Measurements from ENCODE around the gene VPS51. TPM values are rescaled to one million over a fixed set of nuclear protein-coding genes. Genes with fewer than 3 reads are reported as not detected.

Gene VPS51
- total and polyA plus RNA-seq, 2 of the 13 experiments (the other 11 are each of a cell fraction or from before 2014, with no cell fraction given), result 76.3 to 90.6 TPM

DNA sequence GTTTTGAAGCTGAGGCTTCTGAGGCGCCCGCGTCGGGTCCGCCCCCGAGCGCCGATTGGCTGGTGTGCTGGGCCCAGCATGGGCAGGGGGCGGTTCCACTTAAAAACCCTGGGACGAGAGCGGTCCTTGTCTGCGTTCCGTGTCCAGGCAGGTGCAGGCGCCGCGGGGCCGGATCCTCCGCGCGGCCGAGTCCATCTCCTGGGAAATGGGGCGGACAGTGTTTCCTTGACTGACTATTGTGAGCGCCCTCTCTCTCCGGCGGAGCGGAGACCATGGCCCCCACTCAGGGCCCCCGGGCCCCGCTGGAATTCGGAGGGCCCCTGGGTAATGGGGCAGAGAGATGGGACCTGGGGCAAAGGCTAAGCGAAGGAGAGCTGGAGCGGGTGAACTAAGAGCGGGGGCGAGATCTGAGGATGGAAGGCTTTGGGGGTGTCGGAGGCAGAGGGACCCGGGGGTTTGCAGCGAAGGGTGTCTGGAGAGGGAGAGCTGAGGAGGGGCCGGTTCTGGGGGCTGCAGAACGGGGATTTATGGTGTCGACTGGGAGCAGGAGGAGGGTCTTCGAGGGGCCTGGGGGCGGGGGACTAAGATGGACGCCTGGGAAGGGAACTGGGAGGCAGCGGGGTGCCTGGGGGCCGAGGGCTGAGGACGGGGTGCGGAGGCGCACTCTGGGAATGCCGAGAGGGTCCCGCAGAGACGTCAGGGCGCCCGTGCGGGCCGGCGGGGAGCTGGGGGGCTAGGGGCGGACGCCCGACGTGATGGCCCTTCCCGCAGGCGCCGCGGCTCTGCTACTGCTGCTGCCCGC is 15.9 kb downstream of the VPS51 start, which contains the start of gene TM7SF2 (continued):
- TF ChIP-seq, protein P1, sequence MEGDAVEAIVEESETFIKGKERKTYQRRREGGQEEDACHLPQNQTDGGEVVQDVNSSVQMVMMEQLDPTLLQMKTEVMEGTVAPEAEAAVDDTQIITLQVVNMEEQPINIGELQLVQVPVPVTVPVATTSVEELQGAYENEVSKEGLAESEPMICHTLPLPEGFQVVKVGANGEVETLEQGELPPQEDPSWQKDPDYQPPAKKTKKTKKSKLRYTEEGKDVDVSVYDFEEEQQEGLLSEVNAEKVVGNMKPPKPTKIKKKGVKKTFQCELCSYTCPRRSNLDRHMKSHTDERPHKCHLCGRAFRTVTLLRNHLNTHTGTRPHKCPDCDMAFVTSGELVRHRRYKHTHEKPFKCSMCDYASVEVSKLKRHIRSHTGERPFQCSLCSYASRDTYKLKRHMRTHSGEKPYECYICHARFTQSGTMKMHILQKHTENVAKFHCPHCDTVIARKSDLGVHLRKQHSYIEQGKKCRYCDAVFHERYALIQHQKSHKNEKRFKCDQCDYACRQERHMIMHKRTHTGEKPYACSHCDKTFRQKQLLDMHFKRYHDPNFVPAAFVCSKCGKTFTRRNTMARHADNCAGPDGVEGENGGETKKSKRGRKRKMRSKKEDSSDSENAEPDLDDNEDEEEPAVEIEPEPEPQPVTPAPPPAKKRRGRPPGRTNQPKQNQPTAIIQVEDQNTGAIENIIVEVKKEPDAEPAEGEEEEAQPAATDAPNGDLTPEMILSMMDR (CRISPR knock-in tag; IDR thresholded peaks at IDR 0.05), result peak; percentile 11; the same call in 1 of the 2 replicates
- no peak for TF ChIP-seq ZKSCAN1 (IDR thresholded peaks at IDR 0.05; ENCODE audit: low read length)
- no peak for TF ChIP-seq ZNF232 (CRISPR knock-in tag; IDR thresholded peaks at IDR 0.05; ENCODE audit: borderline replicate concordance)
- 0 out of 2 replicates have a peak, but pooled peaks have one; percentile 70 for TF ChIP-seq ZSCAN29 (CRISPR knock-in tag; conservative IDR thresholded peaks at IDR 0.05)
- TF ChIP-seq ZNF224 (CRISPR knock-in tag; IDR thresholded peaks at IDR 0.05), result 0 out of 2 replicates have a peak, but pooled peaks have one; percentile 6
- TF ChIP-seq, protein P2, sequence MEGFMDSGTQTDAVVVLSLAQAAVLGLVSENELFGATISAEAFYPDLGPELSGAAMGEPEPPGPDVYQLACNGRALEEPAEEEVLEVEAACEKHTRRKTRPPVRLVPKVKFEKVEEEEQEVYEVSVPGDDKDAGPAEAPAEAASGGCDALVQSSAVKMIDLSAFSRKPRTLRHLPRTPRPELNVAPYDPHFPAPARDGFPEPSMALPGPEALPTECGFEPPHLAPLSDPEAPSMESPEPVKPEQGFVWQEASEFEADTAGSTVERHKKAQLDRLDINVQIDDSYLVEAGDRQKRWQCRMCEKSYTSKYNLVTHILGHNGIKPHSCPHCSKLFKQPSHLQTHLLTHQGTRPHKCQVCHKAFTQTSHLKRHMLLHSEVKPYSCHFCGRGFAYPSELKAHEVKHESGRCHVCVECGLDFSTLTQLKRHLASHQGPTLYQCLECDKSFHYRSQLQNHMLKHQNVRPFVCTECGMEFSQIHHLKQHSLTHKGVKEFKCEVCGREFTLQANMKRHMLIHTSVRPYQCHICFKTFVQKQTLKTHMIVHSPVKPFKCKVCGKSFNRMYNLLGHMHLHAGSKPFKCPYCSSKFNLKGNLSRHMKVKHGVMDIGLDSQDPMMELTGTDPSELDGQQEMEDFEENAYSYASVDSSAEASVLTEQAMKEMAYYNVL (CRISPR knock-in tag; IDR thresholded peaks at IDR 0.05; ENCODE audit: borderline replicate concordance), result 0 out of 2 replicates have a peak, but pooled peaks have one; percentile 33
- TF ChIP-seq, protein P3, sequence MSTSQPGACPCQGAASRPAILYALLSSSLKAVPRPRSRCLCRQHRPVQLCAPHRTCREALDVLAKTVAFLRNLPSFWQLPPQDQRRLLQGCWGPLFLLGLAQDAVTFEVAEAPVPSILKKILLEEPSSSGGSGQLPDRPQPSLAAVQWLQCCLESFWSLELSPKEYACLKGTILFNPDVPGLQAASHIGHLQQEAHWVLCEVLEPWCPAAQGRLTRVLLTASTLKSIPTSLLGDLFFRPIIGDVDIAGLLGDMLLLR (CRISPR knock-in tag; IDR thresholded peaks at IDR 0.05), result no peak
- TF ChIP-seq ZNF7 (CRISPR knock-in tag; IDR thresholded peaks at IDR 0.05), result 0 out of 2 replicates have a peak, but pooled peaks have one; percentile 5
- TF ChIP-seq SIX4 (CRISPR knock-in tag; IDR thresholded peaks at IDR 0.05), result no peak
- TF ChIP-seq, protein P4, sequence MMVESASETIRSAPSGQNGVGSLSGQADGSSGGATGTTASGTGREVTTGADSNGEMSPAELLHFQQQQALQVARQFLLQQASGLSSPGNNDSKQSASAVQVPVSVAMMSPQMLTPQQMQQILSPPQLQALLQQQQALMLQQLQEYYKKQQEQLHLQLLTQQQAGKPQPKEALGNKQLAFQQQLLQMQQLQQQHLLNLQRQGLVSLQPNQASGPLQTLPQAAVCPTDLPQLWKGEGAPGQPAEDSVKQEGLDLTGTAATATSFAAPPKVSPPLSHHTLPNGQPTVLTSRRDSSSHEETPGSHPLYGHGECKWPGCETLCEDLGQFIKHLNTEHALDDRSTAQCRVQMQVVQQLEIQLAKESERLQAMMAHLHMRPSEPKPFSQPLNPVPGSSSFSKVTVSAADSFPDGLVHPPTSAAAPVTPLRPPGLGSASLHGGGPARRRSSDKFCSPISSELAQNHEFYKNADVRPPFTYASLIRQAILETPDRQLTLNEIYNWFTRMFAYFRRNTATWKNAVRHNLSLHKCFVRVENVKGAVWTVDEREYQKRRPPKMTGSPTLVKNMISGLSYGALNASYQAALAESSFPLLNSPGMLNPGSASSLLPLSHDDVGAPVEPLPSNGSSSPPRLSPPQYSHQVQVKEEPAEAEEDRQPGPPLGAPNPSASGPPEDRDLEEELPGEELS (CRISPR knock-in tag; IDR thresholded peaks at IDR 0.05), result peak; percentile 46
- TF ChIP-seq ZNF510 (CRISPR knock-in tag; IDR thresholded peaks at IDR 0.05; ENCODE audit: low read depth), result peak; percentile 64; the same call in 1 of the 2 replicates
- TF ChIP-seq, protein P5, sequence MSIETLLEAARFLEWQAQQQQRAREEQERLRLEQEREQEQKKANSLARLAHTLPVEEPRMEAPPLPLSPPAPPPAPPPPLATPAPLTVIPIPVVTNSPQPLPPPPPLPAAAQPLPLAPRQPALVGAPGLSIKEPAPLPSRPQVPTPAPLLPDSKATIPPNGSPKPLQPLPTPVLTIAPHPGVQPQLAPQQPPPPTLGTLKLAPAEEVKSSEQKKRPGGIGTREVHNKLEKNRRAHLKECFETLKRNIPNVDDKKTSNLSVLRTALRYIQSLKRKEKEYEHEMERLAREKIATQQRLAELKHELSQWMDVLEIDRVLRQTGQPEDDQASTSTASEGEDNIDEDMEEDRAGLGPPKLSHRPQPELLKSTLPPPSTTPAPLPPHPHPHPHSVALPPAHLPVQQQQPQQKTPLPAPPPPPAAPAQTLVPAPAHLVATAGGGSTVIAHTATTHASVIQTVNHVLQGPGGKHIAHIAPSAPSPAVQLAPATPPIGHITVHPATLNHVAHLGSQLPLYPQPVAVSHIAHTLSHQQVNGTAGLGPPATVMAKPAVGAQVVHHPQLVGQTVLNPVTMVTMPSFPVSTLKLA (IDR thresholded peaks at IDR 0.05), result no peak
- TF ChIP-seq ZNF724P (CRISPR knock-in tag; IDR thresholded peaks at IDR 0.05; ENCODE audit: borderline replicate concordance), result no peak
- TF ChIP-seq MYC (CRISPR knock-in tag; IDR thresholded peaks at IDR 0.05; ENCODE audit: borderline replicate concordance), result peak; percentile 53; the same call in 1 of the 2 replicates
- TF ChIP-seq, protein P6, sequence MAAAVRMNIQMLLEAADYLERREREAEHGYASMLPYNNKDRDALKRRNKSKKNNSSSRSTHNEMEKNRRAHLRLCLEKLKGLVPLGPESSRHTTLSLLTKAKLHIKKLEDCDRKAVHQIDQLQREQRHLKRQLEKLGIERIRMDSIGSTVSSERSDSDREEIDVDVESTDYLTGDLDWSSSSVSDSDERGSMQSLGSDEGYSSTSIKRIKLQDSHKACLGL (CRISPR knock-in tag; IDR thresholded peaks at IDR 0.05), result peak; percentile 51; the same call in 1 of the 2 replicates
- no peak for TF ChIP-seq ARNT (IDR thresholded peaks at IDR 0.05)
- TF ChIP-seq ZNF773 (CRISPR knock-in tag; IDR thresholded peaks at IDR 0.05; ENCODE audit: borderline replicate concordance), result no peak; the same call in 1 of the 2 replicates
- peak; percentile 69 for TF ChIP-seq ZFY (CRISPR knock-in tag; IDR thresholded peaks at IDR 0.05)
- no peak for TF ChIP-seq TCF12 (IDR thresholded peaks at IDR 0.05)
- TF ChIP-seq TCF12 (CRISPR knock-in tag; IDR thresholded peaks at IDR 0.05), result no peak
- TF ChIP-seq ZNF577 (CRISPR knock-in tag; IDR thresholded peaks at IDR 0.05; ENCODE audit: borderline replicate concordance, low read depth), result no peak
